SW480 (cell line): ENCODE results near the gene GBA3.

ENCODE experiments used
- DNase-seq: peaks from one replicate; pipeline ENCODE4 v3.0.0-alpha.2; 2016; ENCODE audit warnings: low spot score

The GBA3 gene

DNA sequence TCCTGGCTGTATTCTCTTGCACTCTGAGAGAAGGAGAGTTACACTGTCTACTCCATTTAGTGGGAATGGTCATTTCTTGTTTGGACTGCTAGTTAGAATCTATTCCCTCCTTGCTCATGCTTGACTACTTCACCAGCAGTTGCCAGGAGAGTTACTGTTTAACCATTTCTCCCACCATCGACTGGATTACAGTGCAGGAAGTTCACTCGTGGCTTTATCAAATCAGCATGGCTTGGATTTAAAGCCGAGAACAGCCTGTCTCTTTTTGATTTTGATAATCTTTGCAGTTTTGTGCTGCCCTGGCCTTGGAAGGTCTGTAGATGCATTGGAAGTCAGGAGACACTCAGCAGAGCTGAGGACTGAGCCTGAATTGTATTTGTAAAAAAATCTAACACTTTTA is 3.2 kb downstream of the GBA3 start:
- no peak for DNase-seq

DNA sequence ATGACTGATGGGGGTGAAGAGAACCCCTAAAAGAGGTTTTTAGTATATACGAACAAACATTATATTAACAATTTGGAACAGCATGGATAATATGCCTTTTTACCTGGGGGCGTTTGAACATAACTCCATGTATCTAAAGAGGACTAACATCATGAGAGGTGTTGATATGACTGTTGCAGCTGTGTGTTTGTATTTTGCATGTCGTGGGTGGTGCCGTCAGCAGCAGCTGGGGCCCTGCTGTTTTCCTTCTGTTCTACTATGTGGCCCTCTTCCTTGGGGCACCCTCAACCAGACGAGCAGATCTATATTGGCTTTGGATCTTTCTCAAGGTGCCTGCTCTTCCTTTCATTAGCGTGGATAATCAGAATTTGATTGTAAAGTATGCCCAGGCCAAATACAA is 11.2 kb downstream of the GBA3 start:
- no peak for DNase-seq

DNA sequence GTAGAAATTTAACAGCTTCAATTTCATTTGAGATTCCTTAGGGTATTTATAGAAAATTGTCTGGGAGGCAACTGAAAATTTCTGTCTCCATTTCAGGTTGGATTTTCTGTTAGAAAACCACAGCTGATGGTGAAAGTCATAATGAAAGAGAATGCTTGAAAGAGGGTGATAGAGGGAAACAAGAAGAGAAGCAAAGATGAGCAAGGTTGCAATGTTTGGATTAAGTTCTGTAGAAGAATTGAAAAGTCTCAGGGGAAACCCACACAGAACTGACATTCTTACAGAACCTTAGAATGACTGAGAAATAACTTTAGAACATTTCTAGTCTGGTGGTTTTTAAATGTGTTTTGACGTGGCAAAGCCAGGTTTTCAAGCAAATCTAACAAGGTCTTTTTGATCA is 14.7 kb downstream of the GBA3 start:
- DNase-seq, result no peak

DNA sequence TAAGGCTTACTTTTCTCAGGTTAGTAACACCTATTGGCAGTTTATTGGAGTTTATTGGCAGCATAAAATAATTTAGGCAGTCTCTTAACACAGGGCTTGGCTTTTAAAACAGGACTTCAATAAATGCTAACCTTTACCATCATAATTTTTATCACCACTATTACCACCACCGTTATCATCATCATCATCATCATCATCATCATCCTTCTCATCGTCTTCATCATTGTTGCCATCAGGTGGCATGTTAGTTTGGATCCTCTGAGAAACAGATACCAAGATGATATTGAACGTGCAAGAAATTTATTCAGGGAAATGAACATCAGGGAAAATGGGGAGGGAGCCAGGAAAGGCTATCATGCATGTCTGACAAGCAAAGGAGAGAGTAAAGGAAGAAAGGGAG is 16.2 kb downstream of the GBA3 start:
- no peak for DNase-seq

DNA sequence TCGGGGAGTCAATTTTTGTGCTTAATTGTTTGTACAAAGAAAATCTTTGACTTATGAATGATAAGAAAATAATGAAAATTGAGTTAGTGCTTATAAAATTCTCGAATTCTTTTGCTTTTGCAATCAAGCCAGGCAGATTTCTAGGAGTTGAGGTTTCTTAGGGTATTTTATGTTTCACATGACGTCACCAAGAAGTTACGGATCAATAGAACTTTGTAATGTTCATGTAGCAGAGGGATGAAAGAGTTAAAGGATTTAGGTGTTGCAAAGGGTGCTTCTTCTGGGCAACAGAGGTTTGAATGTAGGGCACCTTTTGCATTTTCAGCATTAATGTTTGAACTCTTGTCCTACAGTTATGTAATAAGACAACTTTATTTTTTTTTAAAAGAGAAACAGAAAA is 19.4 kb downstream of the GBA3 start:
- DNase-seq, result no peak

DNA sequence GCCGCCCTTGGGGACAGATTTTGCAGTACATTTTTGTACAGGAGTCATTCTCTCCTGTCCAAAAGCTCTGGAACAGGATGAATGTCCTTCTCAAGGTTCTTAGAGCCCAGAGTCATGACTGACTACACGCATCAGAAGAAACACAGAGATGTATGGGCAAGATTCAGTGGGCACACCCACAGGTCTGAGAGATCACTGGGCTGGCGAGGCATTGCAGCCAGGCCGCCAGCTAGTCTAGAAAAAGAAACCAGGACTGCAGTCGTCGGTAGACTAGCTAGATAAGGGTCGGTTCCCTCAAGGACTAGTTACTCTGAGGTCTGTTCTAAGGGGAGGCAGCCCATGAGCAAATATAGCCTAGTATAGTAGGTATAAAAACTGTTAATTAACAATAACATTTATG is 19.8 kb downstream of the GBA3 start:
- DNase-seq, result no peak

DNA sequence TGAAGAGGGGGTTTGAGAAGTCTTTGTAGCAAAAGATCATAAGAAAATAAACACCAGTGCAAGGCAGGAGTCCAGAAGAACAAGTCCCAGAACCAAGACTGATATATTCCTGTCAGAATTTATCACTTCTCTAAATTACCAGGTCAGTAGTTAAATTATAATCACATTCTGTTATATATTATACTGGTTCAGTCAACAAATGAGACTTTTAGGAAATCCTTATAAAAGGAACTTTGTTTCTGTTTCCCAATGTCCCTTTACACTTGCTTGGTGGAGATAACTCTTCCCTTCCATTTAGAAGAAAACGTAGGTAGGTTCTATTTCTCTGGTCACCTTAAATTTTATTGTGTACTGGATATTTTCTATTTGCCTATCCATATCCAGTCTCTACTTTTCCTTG is 21.1 kb downstream of the GBA3 start:
- DNase-seq, result no peak

DNA sequence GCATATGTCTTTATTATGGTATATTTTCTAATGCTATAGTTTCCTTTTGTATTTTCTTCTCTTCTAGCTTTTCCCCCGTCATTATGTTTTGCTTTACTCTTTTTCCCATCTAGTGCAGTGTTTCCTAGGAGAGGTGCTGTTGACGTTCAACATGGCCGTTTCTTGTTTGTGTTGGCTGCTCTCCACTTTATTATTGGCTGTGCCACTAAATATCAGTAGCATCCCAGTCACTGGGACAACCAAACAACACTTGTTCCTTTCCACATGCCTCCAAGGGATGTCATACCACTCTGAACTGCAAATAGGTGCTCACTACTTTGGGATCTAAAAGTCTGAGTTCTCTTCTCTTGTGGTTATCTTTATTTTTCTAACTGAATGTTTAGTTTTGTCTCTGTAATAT is 26.5 kb downstream of the GBA3 start:
- no peak for DNase-seq

DNA sequence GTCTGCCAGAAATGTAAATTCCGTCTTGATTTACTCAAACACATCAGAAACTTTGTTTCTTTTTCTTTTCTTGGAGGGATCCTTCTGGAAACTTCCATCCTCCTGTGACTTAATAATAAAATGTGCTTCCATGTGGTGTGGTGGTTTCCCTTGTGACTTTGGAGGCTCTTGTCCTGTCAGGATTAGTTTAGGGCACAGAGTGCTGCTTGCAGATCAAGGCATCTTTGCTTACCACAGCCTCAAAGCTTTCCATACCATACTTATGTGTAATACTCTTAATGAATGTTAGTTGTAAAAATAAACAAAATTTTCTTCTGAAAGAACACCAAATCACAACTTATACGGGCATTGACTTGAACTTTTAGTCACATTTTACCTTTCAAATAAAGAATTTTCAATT is 27.4 kb downstream of the GBA3 start:
- DNase-seq, result no peak

DNA sequence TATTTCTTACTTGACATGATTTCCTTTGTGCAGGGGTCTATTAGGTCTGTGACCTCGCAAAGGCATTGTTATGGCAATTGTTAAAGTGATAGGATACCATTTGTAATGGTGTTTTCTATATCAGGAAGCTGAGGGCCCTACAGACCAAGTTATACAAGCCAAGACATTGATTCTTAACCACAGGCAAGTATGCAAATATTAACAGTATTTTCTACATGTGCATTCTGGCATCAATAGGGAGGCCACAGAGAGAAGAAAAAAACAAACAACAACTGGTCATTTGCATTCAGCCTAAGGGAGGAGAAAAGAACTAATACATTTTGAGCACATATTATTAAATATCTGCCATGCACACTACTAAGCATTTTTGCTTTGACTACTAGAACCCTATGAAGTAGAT is 28.5 kb downstream of the GBA3 start:
- DNase-seq, result no peak

DNA sequence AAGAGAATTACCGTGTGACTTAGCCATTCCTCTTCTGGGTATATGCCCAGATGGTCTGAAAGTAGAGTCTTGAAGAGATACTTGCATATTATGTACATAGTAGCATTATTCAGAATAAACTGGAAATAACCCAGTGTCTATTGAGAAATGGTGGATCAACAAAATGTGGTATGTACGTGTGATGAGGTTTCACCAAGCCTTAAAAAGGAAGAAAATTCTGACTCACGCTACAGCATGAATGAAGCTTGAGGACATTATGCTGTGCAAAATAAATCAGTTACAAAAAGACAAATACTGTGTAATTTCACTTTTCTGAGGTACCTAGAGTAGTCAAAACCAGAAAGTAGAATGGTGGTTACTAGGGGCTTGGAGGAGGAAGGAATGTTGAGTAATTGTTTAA is 37.3 kb downstream of the GBA3 start:
- no peak for DNase-seq

DNA sequence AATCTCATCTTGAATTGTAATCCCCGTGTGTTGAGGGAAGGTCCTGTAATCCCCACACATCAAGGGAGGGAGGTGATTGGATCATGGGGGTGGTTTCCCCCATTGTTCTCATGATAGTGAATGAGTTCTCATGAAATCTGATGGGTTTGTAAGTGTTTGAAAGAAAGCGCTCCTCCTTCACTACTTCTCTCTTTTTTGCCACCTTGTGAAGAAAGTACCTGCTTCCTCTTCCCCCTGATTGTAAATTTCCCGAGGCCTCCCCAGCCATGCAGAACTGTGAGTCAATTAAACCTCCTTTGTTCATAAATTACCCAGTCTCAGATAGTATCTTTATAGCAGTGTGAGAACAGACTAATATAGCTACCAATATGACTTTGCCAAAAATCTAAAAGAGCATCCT is 41.1 kb downstream of the GBA3 start:
- DNase-seq, result no peak

DNA sequence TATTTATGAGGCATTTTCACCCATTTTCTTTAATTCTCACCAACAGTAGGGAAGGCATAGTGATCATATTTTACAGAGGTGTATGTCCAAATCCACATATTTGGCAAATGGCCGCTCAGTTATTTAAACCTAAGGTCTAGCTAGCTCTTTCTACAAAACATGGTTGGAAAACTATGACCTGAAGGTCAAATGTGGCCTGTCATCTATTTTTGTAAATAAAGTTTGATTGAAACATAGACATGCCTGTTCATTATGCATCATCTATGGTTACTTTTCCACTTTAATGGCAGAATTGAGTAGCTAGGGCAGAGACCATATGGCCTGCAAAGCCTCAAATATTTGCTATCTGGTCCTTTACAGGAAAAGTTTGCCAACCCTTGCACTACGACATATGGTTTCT is 44.2 kb downstream of the GBA3 start:
- DNase-seq, result no peak

DNA sequence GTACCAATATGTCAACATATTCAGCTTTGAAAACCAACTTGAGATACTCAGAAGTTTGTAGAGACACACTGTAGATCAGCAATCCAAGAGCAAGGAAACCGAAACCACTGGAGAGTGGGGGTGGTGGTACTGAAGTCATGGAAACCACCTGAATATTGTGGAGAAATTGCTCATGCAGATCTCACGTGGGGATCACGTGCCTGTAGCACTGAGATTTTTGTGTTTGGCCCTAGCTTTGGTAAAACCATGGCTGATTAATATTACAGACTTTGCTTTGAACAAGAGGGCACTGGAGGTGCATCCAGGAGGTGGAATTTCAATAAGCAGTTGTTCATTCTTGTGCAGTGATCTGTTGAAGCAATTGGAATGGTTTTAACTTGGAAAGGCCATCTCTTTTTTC is 47.2 kb downstream of the GBA3 start:
- no peak for DNase-seq

DNA sequence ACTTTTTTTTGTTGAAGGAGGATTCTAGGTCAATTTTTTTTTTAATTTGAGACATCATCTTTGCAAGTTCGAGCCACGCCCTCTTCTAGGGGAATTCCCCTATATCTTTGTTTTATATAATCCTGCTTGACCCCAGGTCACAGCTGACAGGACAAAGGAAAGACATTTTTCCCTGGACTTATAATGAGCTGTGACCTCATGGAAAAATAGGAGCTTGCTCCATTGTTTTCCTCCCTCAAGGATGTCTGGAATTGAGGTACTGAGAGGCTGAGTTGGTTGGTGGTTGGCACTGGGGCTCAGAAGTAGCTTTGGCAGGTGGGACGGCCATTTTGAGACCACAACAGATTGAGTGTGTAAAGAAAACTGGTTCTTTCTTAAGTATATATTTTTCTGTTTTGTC is 49.0 kb downstream of the GBA3 start:
- DNase-seq, result no peak

DNA sequence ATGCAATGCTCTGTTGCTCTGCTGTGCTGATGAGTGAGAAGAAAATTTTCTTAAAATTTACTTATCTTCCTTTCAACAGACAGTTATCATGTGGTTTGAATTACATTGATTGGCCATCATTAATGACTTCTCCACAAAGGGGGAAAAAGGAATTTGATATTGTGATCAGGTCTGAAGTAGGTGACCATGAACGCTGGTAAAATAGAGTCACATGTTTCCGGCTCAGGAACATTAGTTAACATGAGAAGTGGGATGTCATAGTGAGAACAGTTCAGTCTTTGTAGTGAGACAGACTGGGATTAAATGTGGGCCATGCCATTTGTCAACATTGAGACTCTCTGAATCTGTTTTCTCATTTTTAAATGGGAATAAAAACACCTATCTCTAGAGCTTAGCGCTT is 50.6 kb downstream of the GBA3 start:
- DNase-seq, result no peak

DNA sequence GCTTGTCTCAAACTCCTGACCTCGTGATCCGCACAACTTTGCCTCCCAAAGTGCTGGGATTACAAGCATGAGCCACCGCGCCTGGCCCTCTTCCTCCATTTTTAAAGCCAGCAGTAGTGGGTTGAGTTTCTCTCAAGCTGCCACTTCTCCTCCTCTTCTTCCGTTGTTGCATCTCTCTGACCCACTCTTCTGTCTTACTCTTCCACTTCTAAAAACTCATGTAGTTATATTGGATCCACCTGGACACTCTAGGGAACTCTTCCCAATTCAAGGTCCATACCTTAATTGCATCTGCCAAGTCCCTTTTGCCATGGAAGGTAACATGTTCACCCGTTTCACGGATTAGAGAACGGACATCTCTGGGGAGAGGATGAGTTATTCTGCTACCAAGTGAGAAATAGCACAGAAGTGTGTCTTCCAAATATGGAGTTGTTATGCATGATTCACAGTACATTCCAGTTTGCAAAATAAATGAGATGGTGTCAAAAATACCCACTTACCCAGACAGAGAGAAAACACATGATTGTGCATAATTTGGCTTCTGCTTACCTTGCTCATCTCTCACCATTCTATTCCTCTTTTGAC is 51.8 kb downstream of the GBA3 start:
- no peak for DNase-seq

DNA sequence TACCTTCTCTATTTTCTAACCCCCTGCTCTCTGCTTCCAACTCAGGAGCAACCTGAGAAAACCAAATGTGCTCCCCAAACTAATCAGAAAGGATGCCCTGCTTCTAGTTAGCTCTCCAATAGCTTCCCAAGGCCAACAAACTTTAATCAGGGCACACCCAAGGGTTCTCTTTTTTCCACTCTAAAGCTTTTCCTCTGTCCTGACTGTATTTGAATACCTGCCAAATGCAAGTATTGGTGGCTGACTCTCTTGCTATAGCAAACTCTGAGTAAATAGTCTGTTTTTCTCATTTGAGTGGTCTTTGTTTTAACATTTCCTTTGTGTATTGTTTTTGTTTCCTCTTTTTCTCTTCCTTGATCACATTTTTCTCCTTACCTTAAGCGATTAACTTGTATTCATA is 52.5 kb downstream of the GBA3 start:
- DNase-seq, result no peak

DNA sequence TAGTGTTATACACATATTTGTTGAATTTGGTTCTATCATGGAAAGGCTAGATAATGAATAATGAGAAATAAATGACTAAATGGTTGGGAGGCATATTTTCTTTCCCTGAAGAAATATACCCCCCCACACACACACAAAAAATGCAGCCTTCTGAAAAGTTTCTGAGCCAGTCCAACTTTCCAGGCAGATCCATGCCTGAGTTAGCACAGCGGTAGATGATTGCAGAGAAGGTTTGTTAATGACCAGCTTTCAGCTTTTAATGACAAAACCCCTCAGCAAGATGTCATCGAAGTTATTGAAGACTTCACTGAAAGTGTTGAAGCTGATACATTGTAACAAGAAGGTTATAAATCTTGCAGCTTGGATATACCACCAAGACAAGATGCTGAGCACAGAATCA is 61.4 kb downstream of the GBA3 start:
- DNase-seq, result no peak

DNA sequence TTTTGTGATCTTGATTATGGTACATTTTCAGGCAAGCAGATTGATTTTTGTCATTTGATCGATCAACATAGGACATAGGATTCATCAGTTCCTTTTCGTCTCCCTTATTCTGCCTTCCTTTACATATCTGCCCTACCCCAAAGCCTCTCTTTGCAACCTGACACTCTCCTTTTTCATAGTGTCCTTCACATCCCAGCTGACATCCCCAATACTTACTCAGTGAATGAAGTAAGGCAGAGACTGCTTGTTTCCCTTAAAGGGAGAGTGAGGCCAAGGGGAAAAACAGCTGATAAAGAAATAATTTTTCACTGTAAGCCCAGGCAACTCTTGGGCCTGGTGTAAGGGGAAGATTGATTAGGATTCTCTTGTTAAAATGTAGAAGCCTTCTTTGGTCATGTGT is 69.8 kb downstream of the GBA3 start:
- no peak for DNase-seq

DNA sequence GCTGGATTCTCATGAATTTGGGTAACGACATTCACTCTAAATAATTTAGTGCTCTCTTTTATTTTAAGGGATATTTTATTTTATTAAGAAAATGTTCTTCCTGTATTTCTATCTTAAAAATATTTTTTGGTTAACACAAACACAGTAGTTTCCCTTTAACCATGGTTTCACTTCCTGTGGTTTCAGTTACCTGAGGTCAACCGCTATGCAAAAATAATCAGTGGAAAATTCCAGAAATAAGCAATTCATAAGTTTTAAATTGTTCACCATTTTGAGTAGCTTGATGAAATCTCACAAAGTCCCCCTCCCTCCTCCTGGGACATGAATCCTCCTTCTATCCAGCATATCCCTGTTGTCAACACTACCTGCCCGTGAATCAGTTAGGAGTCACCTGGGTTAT is 71.4 kb downstream of the GBA3 start:
- no peak for DNase-seq

DNA sequence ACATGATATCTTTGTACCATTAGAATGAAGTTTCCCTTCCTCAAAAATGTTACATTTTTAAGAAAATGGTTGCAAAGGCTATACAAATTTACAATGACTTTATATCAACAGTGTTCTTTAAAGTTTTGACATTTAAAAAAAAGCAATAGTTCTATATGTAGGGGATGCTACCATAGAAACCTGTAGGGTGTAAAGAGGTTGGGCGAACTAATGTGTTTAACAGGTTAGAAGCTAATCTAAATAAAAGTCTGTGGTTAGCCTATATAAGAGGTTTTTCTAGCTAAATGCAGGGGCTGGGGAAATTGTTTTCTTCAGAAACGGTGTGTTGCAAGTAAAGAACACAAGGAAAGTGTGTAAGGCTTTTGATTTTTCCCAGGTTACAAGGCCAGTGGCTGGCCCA is 73.3 kb downstream of the GBA3 start:
- no peak for DNase-seq

DNA sequence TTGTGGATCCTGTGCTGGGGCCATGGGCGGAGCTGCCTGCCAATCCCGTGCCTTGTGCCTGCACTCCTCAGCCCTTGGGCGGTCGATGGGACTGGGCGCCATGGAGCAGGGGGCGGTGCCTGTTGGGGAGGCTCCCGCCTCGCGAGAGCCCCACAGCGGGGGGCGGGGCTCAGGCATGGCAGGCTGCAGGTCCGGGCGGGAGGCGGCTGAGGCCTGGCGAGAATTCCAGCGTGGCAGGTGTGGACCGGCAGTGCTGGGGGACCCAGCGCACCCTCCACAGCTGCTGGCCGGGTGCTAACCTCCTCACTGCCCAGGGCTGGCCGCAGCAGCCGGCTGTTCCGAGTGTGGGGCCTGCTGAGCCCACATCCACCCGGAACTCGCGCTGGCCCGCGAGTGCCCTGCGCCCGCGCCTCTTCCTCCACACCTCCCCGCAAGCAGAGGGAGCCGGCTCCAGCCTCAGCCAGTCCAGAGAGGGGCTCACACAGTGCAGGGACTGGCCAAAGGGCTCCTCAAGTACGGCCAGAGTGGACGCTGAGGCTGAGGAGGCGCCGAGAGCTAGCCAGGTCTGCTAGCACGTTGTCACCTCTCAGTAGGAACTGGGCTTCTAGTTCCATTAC is 85.9 kb downstream of the GBA3 start:
- DNase-seq, result no peak

DNA sequence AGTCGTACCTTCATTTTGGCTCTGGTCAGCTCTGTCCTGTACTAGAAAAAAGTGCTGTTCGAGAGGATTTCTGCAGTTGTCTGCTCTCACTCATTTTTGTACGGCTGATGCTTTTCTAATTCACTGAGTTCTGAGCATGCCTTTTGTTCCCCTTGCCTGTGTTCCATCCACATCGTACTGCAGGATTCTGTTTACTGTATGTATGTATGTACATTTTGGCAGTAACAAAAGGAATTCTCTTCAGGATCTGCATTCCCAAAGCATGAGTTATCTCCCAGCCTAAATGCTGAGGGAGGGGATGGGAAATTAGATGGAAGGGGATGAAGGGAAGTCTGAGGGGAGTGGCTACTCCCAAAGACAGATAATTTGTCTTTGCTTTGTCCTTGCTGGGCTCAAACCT is 87.6 kb downstream of the GBA3 start:
- no peak for DNase-seq

DNA sequence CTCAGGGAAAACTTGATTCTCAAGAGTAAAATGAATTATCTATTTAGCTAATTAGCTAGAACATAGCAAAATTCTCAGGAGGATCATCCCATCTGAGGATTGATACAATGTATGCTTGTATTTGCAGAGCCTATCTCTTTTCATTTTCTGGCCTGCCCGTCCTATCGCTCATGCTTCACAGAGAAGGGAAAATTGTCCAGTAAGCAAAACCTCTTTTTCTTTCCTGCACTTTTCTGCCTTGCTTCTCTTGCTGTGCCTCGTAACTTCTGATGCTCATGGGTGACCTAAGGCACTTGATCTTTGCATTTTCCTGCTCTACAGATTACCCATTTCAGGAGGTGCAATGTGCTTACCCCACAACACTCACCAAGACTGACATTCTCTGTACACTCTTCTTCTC is 88.1 kb downstream of the GBA3 start:
- DNase-seq, result no peak
